ENCODE results near the gene STXBP6.
"Not testable (repeated sequence)": the region's sequence is repeated elsewhere in the genome, so short reads cannot be mapped to it uniquely, and the experiment has no call there.

The STXBP6 gene

GRCh38 chr14:24858052-24858451 is 191.9 kb downstream of the STXBP6 start:
- DNase-seq (ENCODE audit: low read depth in 2 of 2): no peak

GRCh38 chr14:24857277-24857676 is 192.7 kb downstream of the STXBP6 start:
- DNase-seq (ENCODE audit: low read depth in 2 of 2): no peak

GRCh38 chr14:24853446-24853845 is 196.5 kb downstream of the STXBP6 start:
- DNase-seq (ENCODE audit: low read depth in 2 of 2): no peak

DNA sequence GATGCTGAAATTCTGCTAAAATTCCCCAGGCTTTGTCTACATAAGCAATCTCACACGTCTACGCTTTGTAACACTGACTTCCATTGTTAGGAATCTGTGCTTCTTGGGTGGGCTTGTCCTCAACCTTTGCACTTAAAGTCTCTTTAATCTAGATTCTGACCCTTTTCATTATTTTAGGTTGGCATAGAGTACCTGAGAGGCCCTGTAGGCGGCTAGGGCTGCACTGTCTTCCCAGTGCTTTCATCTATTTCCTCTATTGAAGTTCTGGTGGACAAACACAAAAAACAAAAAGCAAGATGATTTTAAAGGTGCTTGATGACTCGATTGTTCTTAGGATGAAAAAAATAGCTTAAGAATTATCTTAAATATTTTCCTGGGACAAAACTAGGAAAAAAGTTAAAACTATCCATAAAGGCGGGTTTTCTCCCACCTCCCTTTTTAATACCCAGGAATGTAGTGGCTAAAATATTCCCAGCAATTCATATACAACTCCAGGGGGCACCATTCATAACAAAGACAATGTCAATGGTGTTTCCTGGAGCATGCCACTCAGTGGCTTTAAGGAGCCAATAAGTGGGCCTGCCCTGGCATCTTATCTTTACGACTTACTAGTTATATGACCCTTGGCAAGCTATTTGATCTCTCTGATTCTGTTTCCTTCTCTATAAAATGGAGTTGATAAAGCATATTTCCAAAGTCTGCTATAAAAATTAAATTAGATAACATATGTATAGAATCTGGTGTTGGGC is 197.5 kb downstream of the STXBP6 start:
- DNase-seq (ENCODE audit: low read depth in 2 of 2): no peak

GRCh38 chr14:24851837-24852236 is 198.1 kb downstream of the STXBP6 start:
- no peak for DNase-seq (ENCODE audit: low read depth in 2 of 2)

DNA sequence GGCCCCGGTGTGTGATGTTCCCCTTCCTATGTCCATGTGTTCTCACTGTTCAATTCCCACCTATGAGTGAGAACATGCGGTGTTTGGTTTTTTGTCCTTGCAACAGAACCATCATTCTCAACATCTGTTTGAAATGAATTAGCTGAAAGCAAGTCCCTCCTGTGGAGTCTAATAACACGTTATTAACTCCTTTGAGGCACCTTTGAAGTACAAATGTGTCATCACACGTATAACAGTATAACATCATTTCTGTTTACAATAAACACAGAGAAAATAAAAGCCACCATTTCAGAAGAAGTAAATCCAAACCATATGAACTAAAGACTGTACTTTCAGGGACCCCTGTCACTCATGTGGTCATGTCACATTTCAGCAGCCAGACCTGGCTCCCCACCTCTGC is 198.5 kb downstream of the STXBP6 start:
- DNase-seq (ENCODE audit: low read depth in 2 of 2): no peak

- DNase-seq (ENCODE audit: low read depth in 2 of 2): no peak
Measured at GRCh38 chr14:24850072-24850471, 199.9 kb downstream of the STXBP6 start.

DNA sequence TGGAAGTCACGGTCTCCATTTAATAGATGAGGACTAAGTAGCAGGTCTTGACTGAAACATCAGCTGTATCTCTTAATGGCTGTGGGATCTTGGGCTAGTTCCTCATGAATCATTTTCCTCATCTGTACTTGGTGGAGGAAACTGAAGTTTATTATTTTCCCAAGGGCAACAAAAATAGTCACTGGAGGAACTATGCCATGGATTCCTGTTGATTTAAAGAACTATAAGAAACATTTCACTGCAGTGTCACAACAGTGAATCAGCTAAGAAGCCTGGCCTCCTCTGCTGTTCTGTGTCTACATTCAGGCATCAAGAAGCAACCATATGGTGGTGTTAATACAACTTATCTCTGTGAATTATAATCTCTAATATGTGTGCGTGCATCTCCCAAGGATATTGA is 200.5 kb downstream of the STXBP6 start:
- no peak for DNase-seq (ENCODE audit: low read depth in 2 of 2)

GRCh38 chr14:24848102-24848790 is 201.7 kb downstream of the STXBP6 start:
- no peak for DNase-seq (ENCODE audit: low read depth in 2 of 2)

GRCh38 chr14:24847568-24848095 is 202.3 kb downstream of the STXBP6 start:
- no peak for DNase-seq (ENCODE audit: low read depth in 2 of 2)

DNA sequence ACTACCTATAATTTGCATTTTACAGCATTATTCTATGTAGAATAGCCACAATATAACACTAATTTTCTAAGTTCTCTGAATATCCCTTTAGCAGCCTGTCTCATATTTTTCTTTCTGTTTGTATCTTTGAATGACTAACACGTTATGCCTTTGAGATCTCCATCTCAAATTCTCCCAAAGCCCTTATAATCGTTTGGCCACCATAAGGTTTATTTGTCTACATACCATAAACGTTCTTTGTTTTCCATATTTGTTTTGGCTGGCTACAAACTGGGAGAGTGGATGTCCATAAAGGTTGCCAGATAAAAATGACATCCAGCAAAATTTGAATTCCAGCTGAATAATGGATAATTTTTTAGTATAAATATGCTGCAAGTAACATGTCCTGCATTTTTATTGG is 203.7 kb downstream of the STXBP6 start:
- DNase-seq (ENCODE audit: low read depth in 2 of 2): no peak

DNA sequence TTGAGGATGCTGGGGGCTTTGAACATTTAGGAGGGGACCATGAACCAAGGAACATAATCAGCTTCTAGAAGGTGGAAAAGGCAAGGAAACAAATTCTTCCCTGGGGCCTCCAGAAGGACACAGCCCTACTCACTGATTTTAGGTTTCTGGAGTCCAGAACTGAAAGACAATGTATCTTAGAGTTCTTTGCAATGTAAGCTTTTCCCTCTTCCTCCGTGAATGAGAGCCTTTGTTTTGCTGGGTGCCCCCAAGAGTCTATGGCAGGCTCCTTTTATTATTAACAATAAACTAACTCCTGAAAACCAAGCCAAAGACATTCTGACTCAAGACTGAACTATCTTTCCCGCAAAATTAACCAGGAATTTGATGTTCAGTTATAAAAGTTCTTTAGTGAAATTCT is 204.1 kb downstream of the STXBP6 start:
- no peak for DNase-seq (ENCODE audit: low read depth in 2 of 2)

DNA sequence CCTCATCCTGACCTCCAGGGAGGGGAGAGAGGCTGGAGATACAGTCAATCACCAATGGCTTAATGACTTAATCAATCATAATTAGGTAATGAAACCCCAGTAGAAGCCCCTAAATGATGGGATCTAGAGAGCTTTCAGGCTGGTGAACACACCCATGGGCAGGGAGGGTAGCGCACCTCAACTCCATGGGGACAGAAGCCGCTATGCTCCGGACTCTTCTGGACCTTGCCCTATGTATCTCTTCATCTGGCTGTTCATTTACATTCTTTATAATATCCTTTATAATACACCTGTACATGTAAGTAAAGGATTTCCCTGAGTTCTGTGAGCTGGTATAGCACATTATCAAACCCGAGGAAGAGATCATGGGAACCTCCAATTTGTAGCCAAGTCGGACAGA is 205.9 kb downstream of the STXBP6 start:
- no peak for DNase-seq (ENCODE audit: low read depth in 2 of 2)

DNA sequence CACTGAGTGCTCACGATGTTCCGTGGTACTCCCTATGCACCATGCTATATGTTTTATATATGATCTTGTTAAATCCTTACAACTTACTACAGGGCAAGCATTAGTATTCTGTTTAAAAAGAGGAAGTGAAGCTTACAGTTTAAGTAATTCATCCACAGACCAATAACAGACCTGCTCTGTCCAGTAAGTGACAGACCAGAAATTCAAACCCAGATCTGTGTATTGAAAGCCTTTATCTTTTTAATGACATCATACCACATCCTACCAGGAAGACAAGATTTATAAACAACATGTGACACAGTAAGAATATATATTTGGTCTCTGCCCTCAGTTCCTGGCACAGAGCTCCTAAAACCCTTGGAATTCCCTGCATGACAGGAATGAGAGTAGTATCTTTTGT is 206.5 kb downstream of the STXBP6 start:
- no peak for DNase-seq (ENCODE audit: low read depth in 2 of 2)

- DNase-seq (ENCODE audit: low read depth in 2 of 2): no peak
Measured at GRCh38 chr14:24840204-24840893, 209.6 kb downstream of the STXBP6 start.

GRCh38 chr14:24839617-24840203 is 210.2 kb downstream of the STXBP6 start:
- DNase-seq (ENCODE audit: low read depth in 2 of 2): no peak

DNA sequence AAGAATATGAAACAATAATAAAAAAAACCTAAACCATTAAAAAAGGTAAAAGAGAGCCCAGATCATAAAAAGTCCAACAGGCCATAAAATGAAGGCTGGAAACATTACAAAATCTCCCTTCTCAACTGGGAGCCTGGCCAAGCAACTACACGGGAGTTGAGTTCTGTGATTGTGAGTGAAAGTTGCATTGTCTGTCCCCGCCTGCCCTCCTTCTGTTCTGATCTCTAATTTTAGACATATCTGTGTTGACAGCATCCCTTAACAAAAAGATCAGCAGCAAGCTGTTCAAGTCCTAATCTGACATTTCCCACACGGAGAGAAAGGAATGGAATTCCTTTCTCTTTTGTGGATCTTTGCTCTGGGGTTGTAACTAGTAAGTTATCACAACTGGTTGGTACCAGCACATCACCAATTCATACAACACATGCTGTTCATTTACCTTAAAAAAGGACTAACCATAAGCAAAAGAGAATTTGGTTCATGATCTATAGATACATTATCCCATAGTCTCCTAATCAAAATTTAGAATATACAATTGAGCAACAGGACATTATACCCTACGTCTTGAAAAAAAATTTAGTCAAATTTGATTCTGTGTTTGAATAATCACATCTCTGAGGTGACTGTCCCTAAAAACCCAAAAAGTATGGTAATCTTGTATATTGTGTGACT is 210.9 kb downstream of the STXBP6 start:
- no peak for DNase-seq (ENCODE audit: low read depth in 2 of 2)

DNA sequence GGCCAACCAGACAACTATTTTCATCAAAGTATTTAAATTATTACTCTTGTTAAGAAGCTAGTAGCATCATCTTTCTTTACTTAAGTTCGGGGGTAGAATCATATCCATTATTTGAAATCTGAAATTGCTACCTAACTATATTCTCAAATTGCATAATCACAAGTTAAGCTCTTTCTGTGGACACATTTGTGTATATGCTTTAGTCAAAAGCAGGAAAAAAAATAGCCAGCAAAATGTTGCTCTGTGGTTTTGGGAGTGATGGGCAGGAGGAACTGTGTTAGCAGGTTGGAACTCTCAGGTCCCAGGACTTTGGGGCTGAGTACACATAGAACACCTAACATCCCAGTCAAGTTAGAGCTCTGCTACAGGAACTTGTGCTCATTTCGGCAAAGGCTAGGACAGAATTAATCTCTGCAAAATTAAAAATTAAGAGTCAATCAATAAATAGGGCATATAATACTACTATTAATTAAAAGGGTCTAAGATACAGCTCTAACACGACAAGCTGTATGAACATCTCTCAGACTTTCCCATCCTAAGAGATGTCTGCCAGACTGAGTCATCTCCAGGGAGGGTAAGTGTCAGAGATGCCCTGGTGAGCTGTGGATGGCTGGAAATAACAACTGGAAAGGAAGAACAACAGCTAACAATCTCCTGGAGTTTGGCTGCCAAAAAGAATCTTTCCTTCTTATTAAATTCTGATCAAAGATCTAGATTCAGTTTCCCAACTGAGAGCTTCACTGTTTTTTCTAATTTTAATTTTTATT is 212.5 kb downstream of the STXBP6 start:
- no peak for DNase-seq (ENCODE audit: low read depth in 2 of 2)

GRCh38 chr14:24836324-24836723 is 213.6 kb downstream of the STXBP6 start:
- DNase-seq (ENCODE audit: low read depth in 2 of 2): not testable (repeated sequence)

DNA sequence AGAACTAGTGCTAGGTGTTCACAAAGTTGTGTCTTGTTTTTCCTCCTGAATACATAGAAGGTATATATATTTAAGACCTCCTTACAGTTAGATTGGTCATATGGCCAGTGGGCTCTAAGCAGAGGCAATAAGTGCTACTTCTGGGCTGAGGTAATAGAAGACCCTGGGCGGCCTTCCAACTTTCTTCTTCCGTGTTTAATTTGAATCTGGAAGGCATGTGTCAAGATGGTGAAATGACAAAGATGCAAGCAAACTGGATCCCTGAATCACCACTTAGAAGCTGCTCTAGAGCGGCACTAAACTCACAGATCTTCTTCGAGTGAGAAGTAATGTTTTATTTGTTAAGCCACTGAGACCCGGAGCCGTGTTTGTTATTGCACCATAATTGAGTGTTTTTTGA is 215.0 kb downstream of the STXBP6 start:
- DNase-seq (ENCODE audit: low read depth in 2 of 2): no peak

DNA sequence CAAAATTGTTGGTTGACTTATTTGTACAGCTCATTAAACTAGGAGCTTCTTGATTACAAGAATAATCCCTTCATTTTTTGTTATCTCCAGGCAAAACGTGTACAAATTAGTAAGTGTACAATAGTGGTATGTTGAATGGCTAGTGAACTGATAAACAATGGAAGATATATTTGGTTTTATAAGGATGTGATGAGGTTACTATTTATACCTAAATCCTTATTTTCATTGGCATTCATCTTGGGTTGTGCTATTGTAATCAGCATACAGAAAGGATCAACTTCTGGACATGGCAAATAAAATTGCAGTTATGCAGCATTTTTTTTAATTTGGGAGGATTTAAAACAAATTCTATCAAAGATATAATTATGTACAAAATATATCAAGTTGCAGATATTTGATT is 216.6 kb downstream of the STXBP6 start:
- DNase-seq (ENCODE audit: low read depth in 2 of 2): no peak
